Liver (tissue), 9 donors: Measurements from ENCODE around the gene CYP11A1. TPM values are rescaled to one million over a fixed set of nuclear protein-coding genes. Genes with fewer than 3 reads are reported as not detected.
A peak's percentile ranks its signal among the peaks of the same experiment; 100 is the strongest.

ENCODE experiments used
- DNase-seq: peaks from one replicate; pipeline ENCODE4 v3.0.0-alpha.2; 2017; ENCODE audit warnings: low spot score
- H3K27ac ChIP-seq, 2 donors: one replicate each; pipeline ENCODE4 v1.7.0; 2013; ENCODE audit warnings: inconsistent platforms in 2 of 2, low read length in 2 of 2, control low read depth in 1 of 2, low read depth in 1 of 2, mild to moderate bottlenecking in 1 of 2
- H3K27me3 ChIP-seq, 4 donors: one replicate each; pipeline versions ENCODE4 v1.6.1 to v1.7.0; 2013; ENCODE audit warnings: low read length in 3 of 4, inconsistent platforms in 1 of 4, mild to moderate bottlenecking in 1 of 4, moderate library complexity in 1 of 4; ENCODE audit not compliant: control insufficient read depth in 4 of 4, insufficient read depth in 4 of 4
- H3K36me3 ChIP-seq, 4 donors: one replicate each; pipeline versions ENCODE4 v1.6.1 to v1.7.0; 2013; ENCODE audit warnings: low read length in 3 of 4, mild to moderate bottlenecking in 3 of 4, low read depth in 1 of 4, moderate library complexity in 1 of 4; ENCODE audit not compliant: control insufficient read depth in 4 of 4, insufficient read depth in 3 of 4
- H3K4me1 ChIP-seq, 4 donors: one replicate each; pipeline versions ENCODE4 v1.6.1 to v1.7.0; 2013; ENCODE audit warnings: low read length in 3 of 4, mild to moderate bottlenecking in 3 of 4, moderate library complexity in 1 of 4; ENCODE audit not compliant: control insufficient read depth in 4 of 4, insufficient read depth in 4 of 4
- H3K4me3 ChIP-seq, 3 donors: one replicate each; pipeline versions ENCODE4 v1.6.1 to v1.7.0; 2013; ENCODE audit warnings: low read length in 3 of 3, control low read depth in 1 of 3, low read depth in 1 of 3, mild to moderate bottlenecking in 1 of 3
- H3K9ac ChIP-seq, 2 donors: one replicate each; pipeline ENCODE4 v1.7.0; 2013; ENCODE audit warnings: low read length in 2 of 2, mild to moderate bottlenecking in 2 of 2, moderate library complexity in 2 of 2, control low read depth in 1 of 2, low read depth in 1 of 2
- H3K9me3 ChIP-seq, 4 donors: one replicate each; pipeline versions ENCODE4 v1.6.1 to v1.7.0; 2013; ENCODE audit warnings: low read length in 3 of 4; ENCODE audit not compliant: control insufficient read depth in 4 of 4
- ATF3 ChIP-seq: IDR thresholded peaks from 2 replicates; pipeline ENCODE4 v1.6.1; 2016; ENCODE audit warnings: antibody characterized with exemption
- CTCF ChIP-seq: fragments of 150-350 bp; IDR thresholded peaks from 2 replicates; pipeline ENCODE4 v1.5.1; 2017; ENCODE audit warnings: improper control_type of control experiment, low read depth, low read length; ENCODE audit not compliant: missing input control
- EGR1 ChIP-seq, 2 donors: IDR thresholded peaks; 2 replicates each; pipeline ENCODE4 v1.6.1; 2016 to 2018; ENCODE audit warnings: antibody characterized with exemption in 2 of 2, low read depth in 2 of 2
- FOXA1 ChIP-seq: IDR thresholded peaks from 2 replicates; pipeline ENCODE4 v1.6.1; 2016; ENCODE audit warnings: antibody characterized with exemption
- FOXA2 ChIP-seq: IDR thresholded peaks from 2 replicates; pipeline ENCODE4 v1.6.1; 2016; ENCODE audit warnings: antibody characterized with exemption
- GABPA ChIP-seq, 2 donors: IDR thresholded peaks in 1 of 2; conservative IDR thresholded peaks in 1 of 2; 2 replicates each; pipeline ENCODE4 v1.6.1; 2016; ENCODE audit warnings: antibody characterized with exemption in 2 of 2, mild to moderate bottlenecking in 1 of 2, moderate library complexity in 1 of 2
- HNF4A ChIP-seq, 2 donors: conservative IDR thresholded peaks; 2 replicates each; pipeline ENCODE4 v1.6.1; 2016; ENCODE audit warnings: antibody characterized with exemption in 2 of 2, mild to moderate bottlenecking in 2 of 2
- HNF4G ChIP-seq: IDR thresholded peaks from 2 replicates; pipeline ENCODE4 v1.6.1; 2016; ENCODE audit warnings: antibody characterized with exemption
- JUND ChIP-seq, 2 donors: IDR thresholded peaks; 2 replicates each; pipeline ENCODE4 v1.6.1; 2016; ENCODE audit warnings: antibody characterized with exemption in 2 of 2
- MAX ChIP-seq: IDR thresholded peaks from 2 replicates; pipeline ENCODE4 v1.6.1; 2016; ENCODE audit warnings: antibody characterized with exemption
- NR2F2 ChIP-seq: IDR thresholded peaks from 2 replicates; pipeline ENCODE4 v1.6.1; 2016; ENCODE audit warnings: antibody characterized with exemption
- REST ChIP-seq: IDR thresholded peaks from 2 replicates; pipeline ENCODE4 v1.6.1; 2016; ENCODE audit warnings: antibody characterized with exemption, mild to moderate bottlenecking
- RXRA ChIP-seq, 2 donors: IDR thresholded peaks; 2 replicates each; pipeline ENCODE4 v1.6.1; 2017 to 2018; ENCODE audit warnings: antibody characterized with exemption in 2 of 2, mild to moderate bottlenecking in 1 of 2
- SP1 ChIP-seq: IDR thresholded peaks from 2 replicates; pipeline ENCODE4 v1.6.1; 2018; ENCODE audit warnings: antibody characterized with exemption, mild to moderate bottlenecking
- TAF1 ChIP-seq: conservative IDR thresholded peaks from 2 replicates; pipeline ENCODE4 v1.6.1; 2016; ENCODE audit warnings: antibody characterized with exemption, mild to moderate bottlenecking
- YY1 ChIP-seq: IDR thresholded peaks from 2 replicates; pipeline ENCODE4 v1.6.1; 2016; ENCODE audit warnings: antibody characterized with exemption, mild to moderate bottlenecking
- ZBTB33 ChIP-seq: IDR thresholded peaks from 2 replicates; pipeline ENCODE4 v1.6.1; 2016; ENCODE audit warnings: antibody characterized with exemption
- WGBS: extraction: QIAGEN DNeasy Blood & Tissue Kit; methylation state at CpG from one replicate; pipeline ENCODE4 v1.1.7; 2013; 5-methylcytosine and 5-hydroxymethylcytosine counted together
- polyA plus RNA-seq, 2 donors: library from polyadenylated mRNA; stranded (reverse) in 1 of 2; unstranded in 1 of 2; fragments of 200-250 nt in 1 of 2; fragments of >200 nt in 1 of 2; fragmentation: Nextera tagmentation in 1 of 2; extraction: Ambion mirVana in 1 of 2; gene quantifications; one replicate each; pipeline versions ENCODE4 v1.2.1 to v1.2.3, GENCODE V29; 2013 to 2015
- total RNA-seq, 2 donors: library from RNA; depleted of rRNA; stranded (reverse); fragments of >200 nt; gene quantifications; one replicate each; pipeline ENCODE4 v1.2.3, GENCODE V29; 2014
- donor health status: healthy.
- donor health status: healthy.
- donor health status: healthy.
- donor health status: healthy.
- donor health status: healthy.

The CYP11A1 gene
- total and polyA plus RNA-seq, 4 donors = 0.47 to 2.3 (median 1.9) TPM

- peak; percentile 17 for DNase-seq
- 87% methylated on average over 6 of the region's 6 CpGs for WGBS
- TF ChIP-seq JUND (IDR thresholded peaks at IDR 0.05) (no peak), FOXA2 (no peak), RXRA (IDR thresholded peaks at IDR 0.05) (no peak), HNF4G (no peak), GABPA (IDR thresholded peaks at IDR 0.05 in 1 of 2, conservative IDR thresholded peaks at IDR 0.05 in 1 of 2) (no peak), MAX (no peak), NR2F2 (no peak), HNF4A (conservative IDR thresholded peaks at IDR 0.05) (no peak), FOXA1 (no peak), EGR1 (IDR thresholded peaks at IDR 0.05; ENCODE audit: low read depth in 2 of 2) (no peak), ATF3 (no peak)
- Histone ChIP-seq H3K9ac (no peak overlapping the region), H3K4me1 (peaks cover 0 to 18% (median 11%) of the 10 kb centered on the region in 4 donors), H3K36me3 (no peaks in the 10 kb centered on the region), H3K4me3 (no peak overlapping the region), H3K27ac (no peak overlapping the region), H3K9me3 (no peaks in the 10 kb centered on the region), H3K27me3 (no peaks in the 10 kb centered on the region)
These were observed 9.6 kb upstream of the CYP11A1 start for GRCh38 chr15:74376825-74377581.

GRCh38 chr15:74376226-74376625 is 8.8 kb upstream of the CYP11A1 start:
- Histone ChIP-seq H3K9me3 (no peaks in the 10 kb centered on the region), H3K4me1 (peaks cover 0 to 18% (median 11%) of the 10 kb centered on the region in 4 donors), H3K4me3 (no peak overlapping the region), H3K27ac (no peak overlapping the region), H3K27me3 (no peaks in the 10 kb centered on the region), H3K9ac (no peak overlapping the region), H3K36me3 (no peaks in the 10 kb centered on the region)
- no peak for DNase-seq
- no peak for TF ChIP-seq EGR1 (IDR thresholded peaks at IDR 0.05; ENCODE audit: low read depth in 2 of 2)
- TF ChIP-seq ATF3 = no peak
- no peak for TF ChIP-seq TAF1
- no peak for TF ChIP-seq MAX
- TF ChIP-seq FOXA1 = no peak
- TF ChIP-seq REST = no peak
- TF ChIP-seq JUND (IDR thresholded peaks at IDR 0.05) = no peak
- no peak for TF ChIP-seq RXRA (IDR thresholded peaks at IDR 0.05)
- TF ChIP-seq FOXA2 = no peak
- no peak for TF ChIP-seq GABPA (IDR thresholded peaks at IDR 0.05 in 1 of 2, conservative IDR thresholded peaks at IDR 0.05 in 1 of 2)
- no peak for TF ChIP-seq ZBTB33
- TF ChIP-seq CTCF = no peak
- no peak for TF ChIP-seq YY1
- no peak for TF ChIP-seq SP1
- WGBS = 94% methylated on average over 1 of the region's 1 CpG
